ENCODE measurements around the gene ERMP1. TPM values are rescaled to one million over a fixed set of nuclear protein-coding genes. Genes with fewer than 3 reads are reported as not detected.

Gene ERMP1
- total and polyA plus RNA-seq, 2 of the 8 experiments (the other 6 are each of a cell fraction or from before 2014, with no cell fraction given), result 12.8 to 16.7 TPM

DNA sequence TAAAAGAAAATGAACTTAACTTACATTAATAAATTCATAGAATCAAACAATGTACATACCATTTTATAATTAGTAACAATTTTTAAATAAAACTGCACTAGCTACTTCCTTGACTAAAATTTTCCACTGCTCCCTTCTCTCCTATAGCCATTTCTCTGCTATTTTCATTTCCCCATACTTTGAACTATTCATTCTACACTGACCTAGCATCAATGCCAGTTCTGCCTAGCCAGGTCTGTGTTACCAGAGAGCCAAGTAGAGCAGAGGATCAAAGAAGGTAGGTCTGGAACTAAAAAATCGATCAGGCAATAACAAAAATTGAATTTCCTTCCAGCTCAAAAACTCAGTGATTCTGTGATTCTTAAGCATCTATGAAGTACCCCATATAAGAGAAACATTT lies 84.5 kb downstream of the ERMP1 start:
- no peak overlapping the region for H2BK5ac ChIP-seq (ENCODE audit: low read depth, low read length)
- FAIRE-seq, result no peak
- WGBS, 2 experiments (ENCODE audit: extremely low coverage in 1 of 2, insufficient coverage in 1 of 2, insufficient read length in 1 of 2, insufficient replicate concordance in 2 of 2, low coverage in 1 of 2, low lambda C conversion rate in 2 of 2, missing lambda C conversion rate in 1 of 2), result 95% methylated on average over 1 of the region's 1 CpG; no CpG with 5 or more reads in 1 of the 2 experiments
- no peak overlapping the region for H4K91ac ChIP-seq (replicated peaks; ENCODE audit: insufficient read length, low read length)
- no peak overlapping the region for H3K14ac ChIP-seq (ENCODE audit: insufficient read length)
- no peak overlapping the region for H2AK5ac ChIP-seq (ENCODE audit: low read depth, low read length)
- H3K18ac ChIP-seq (ENCODE audit: extremely low read depth, low read length), result no peak overlapping the region
- H2BK12ac ChIP-seq (ENCODE audit: low read depth, low read length), result no peak overlapping the region
- H3K36me3 ChIP-seq (ENCODE audit: control insufficient read depth in 2 of 4, insufficient read depth in 4 of 4, low read length in 3 of 4), result peaks cover 0 to 19% (median 6%) of the 10 kb centered on the region in 4 experiments; a peak in 4 of 8 replicates
- no peaks in the 10 kb centered on the region for H3K23me2 ChIP-seq (ENCODE audit: low read depth, low read length)
- no peak overlapping the region for H2AFZ ChIP-seq (ENCODE audit: low read length)
- no peak overlapping the region for H3K9ac ChIP-seq (replicated peaks in 1 of 4; ENCODE audit: extremely low read depth in 1 of 4, low read depth in 3 of 4, low read length in 3 of 4)
- H2BK15ac ChIP-seq (ENCODE audit: low read length), result no peak overlapping the region
- no peak for TF ChIP-seq HDAC6 (IDR thresholded peaks at IDR 0.05; ENCODE audit: low read depth, low read length)
- no peaks in the 10 kb centered on the region for H3K79me1 ChIP-seq (ENCODE audit: low read depth, low read length)
- H2BK120ac ChIP-seq (replicated peaks; ENCODE audit: low read depth, low read length), result no peak overlapping the region
- no peak for DNase-seq (ENCODE audit: low read depth in 1 of 2, low spot score in 2 of 2)
- H3K56ac ChIP-seq (replicated peaks; ENCODE audit: insufficient read length, low read depth, low read length), result no peak overlapping the region
- no peak overlapping the region for H3K4ac ChIP-seq (replicated peaks; ENCODE audit: insufficient read length, low read depth, low read length)
- H4K8ac ChIP-seq (ENCODE audit: extremely low read depth, insufficient read depth, low read length), result no peak overlapping the region; the same call in 1 of the 2 replicates
- no peak overlapping the region for H3K4me3 ChIP-seq (ENCODE audit: extremely low read depth in 1 of 4, insufficient read depth in 2 of 4, low read depth in 3 of 4, low read length in 4 of 4)
- no peak overlapping the region for H3K4me2 ChIP-seq (ENCODE audit: insufficient read depth in 1 of 2, low read depth in 2 of 2, low read length in 2 of 2)
- H3K23ac ChIP-seq (ENCODE audit: insufficient read length), result no peak overlapping the region
- H3K79me2 ChIP-seq (ENCODE audit: control insufficient read depth in 1 of 2, insufficient read depth in 2 of 2, low read length in 2 of 2), result no peaks in the 10 kb centered on the region
- POLR2A ChIA-PET (ENCODE audit: partially characterized antibody), result no interaction called here
- H4K5ac ChIP-seq (ENCODE audit: insufficient read length, low read depth, low read length), result no peak overlapping the region
- no peaks in the 10 kb centered on the region for H3K9me3 ChIP-seq (ENCODE audit: insufficient read depth in 2 of 2, low read depth in 1 of 2, low read length in 1 of 2)
- no peaks in the 10 kb centered on the region for H4K20me1 ChIP-seq (replicated peaks in 1 of 2; ENCODE audit: control insufficient read depth in 1 of 2, insufficient read depth in 2 of 2, low read length in 2 of 2)
- no peak overlapping the region for H3K27ac ChIP-seq (ENCODE audit: low read depth, low read length)
- no peak overlapping the region for H2BK20ac ChIP-seq (ENCODE audit: low read length)
- CTCF ChIA-PET (ENCODE audit: partially characterized antibody), result interaction anchor here (0.6 kb wide), 1 partner anchor 159 kb away, joined by 3 read pairs; no protein-coding TSS in a partner anchor
- H3K4me1 ChIP-seq (replicated peaks in 1 of 4; ENCODE audit: control insufficient read depth in 3 of 4, insufficient read depth in 4 of 4, low read length in 3 of 4), result no peaks in the 10 kb centered on the region
- H3K27me3 ChIP-seq (replicated peaks in 1 of 4; ENCODE audit: control insufficient read depth in 3 of 4, extremely low read depth in 1 of 4, insufficient read depth in 3 of 4, low read length in 3 of 4), result no peaks in the 10 kb centered on the region

Measured in H1 (cell line).